Activated CD4-positive, alpha-beta T cell treated with anti-CD3 and anti-CD28 coated beads for 24 hours (primary cell): ENCODE results near the gene TDO2.
"Not testable (repeated sequence)": the region's sequence is repeated elsewhere in the genome, so short reads cannot be mapped to it uniquely, and the experiment has no call there.

ENCODE experiments used
- DNase-seq, 2 donors: peaks; one replicate each; pipeline ENCODE4 v3.0.0-alpha.2; 2020; ENCODE audit warnings: low read depth in 2 of 2

Gene TDO2

DNA sequence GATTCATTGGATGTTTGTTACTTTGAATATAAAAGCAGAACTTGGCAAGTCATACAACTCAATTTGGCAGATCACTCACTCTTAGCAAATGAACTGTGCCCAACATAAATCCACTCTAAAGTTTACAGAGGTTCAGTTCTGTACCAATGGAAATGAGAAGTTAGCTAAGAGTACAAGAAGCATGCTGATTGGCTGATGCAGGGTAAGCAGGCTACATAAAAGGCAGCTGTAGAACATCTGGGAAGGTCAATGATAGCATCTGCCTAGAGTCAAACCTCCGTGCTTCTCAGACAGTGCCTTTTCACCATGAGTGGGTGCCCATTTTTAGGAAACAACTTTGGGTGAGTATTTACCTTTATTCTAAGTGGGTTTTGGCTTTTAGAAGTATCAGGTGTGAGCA, at the start of gene TDO2:
TDO2 (plus strand) TSS at position 244 of the 400 bp plus-strand sequence; CDS start at position 307, 63 bp downstream.
- DNase-seq: no peak

GRCh38 chr4:155854582-155855226, 48.8 kb upstream of the TDO2 start:
- DNase-seq: no peak

- DNase-seq: no peak
Measured at GRCh38 chr4:155855897-155856296, 47.6 kb upstream of the TDO2 start.

GRCh38 chr4:155866177-155866576, 37.3 kb upstream of the TDO2 start, which contains the start of gene ASIC5:
ASIC5 (minus strand) TSS chr4:155866277; CDS start chr4:155866226, 51 bp downstream.
- no peak for DNase-seq

DNA sequence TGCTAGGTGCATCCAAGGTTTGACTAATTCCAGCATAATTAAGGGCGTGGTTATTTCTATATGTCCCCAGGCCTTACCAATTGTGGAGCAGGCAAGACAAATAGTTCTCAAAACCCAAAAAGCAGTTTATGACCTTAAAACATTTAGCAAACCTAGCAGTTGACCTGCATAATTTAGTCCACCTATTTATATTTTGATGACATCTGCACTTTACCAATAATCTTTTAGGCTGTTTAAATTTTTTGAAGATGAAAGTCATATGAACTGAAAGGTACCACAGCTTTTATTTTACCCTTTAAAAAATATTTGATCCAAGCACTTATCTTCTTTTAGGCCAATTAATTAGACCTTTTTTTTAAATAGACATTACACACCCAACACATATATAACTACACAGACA, 27.6 kb upstream of the TDO2 start:
- DNase-seq: no peak

- DNase-seq: no peak
Measured at GRCh38 chr4:155877971-155878370, 25.5 kb upstream of the TDO2 start.

- DNase-seq: no peak
Measured at GRCh38 chr4:155878611-155879010, 24.9 kb upstream of the TDO2 start.

DNA sequence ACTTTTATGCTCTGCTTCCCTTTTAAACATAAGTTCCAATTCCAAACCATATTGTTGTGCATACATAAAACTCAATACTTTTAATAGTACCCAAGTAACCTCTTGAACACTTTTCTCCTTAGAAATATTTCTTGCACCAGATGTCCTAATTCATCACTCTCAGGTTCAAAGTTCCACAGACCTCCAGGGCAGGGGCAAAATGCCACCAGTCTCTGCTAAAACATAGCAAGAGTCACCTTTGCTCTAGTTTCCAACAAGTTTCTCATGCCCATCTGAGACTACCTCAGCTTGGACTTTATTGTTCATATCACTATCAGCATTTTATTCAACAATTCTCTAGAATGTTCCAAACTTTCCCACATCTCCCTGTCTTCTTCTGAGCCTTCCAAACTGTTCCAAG, 23.7 kb upstream of the TDO2 start:
- no peak for DNase-seq

DNA sequence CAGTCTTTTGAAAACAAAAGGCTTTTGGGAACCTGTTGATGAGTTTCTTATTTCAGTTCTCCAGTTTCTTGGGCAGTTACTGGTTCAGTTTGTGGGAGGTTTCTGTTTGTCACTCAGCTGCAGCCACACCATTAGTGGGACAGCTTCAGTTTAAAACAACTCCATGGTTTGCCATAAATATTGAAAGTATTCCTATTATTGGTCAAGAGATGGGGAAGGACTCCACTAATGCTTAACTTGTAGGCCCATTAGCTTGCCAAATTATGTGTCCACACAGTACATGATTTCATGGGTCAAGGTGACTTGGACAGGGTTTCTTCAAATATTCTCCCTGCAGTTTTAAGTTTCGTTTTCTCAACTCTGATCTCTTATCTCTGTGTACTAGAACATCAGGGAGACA, 21.9 kb upstream of the TDO2 start:
- DNase-seq: no peak

- no peak for DNase-seq
Measured at GRCh38 chr4:155883895-155884294, 19.6 kb upstream of the TDO2 start.

DNA sequence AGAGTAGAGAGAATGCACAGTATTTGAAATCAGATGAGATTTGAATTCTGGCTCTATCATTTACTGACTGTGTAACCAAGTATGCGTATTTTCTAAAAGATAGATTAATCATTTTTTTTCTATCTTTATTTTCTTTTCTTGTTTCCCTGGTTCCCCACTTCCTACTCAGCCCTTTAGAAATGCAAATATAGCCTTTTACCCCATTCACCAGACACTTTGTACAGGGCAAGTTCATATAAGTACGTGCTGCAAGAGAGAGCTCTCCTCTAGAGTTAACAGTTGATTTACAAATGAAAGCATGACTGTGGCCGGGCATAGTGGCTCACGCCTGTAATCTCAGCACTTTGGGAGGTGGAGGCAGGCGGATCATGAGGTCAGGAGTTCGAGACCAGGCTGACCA, 17.8 kb upstream of the TDO2 start:
- DNase-seq: no peak

GRCh38 chr4:155887045-155887444, 16.5 kb upstream of the TDO2 start:
- DNase-seq: no peak

GRCh38 chr4:155887847-155888570, 15.5 kb upstream of the TDO2 start:
- no peak for DNase-seq

DNA sequence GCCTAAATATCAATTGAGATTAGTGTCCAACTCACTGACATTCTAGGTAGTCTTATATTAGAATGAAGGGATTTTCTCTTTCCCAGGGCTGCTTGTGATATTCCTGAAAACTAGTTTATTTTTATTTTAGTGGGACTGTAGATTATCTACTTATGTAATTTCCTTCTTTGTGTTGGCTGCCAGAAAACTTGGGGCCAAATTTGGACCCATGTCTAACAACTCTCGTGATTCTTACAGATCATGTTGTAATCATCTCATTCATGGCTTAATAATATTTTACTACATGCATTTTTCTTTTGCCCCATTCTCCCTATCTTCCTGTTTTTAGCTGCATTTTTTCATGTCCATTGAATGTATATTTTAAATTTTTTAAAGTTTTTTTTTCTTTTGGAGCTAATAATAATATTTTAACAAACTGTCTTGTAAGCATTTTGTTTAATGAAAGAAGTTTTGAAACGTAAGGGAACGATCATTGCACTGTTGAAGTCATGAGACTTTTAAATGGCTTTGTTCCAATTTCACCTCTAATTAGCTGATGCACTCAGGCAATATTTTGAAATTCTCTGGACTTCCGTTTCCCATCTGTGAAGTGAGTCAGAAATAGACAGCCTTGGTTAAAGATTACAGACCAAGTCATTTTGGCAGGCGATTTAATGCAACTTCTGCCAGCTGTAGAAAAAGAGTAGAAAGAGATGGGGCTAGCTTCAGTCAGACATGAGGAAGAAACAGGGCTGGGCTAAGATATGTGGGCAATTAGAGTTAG, 14.3 kb upstream of the TDO2 start:
- no peak for DNase-seq

DNA sequence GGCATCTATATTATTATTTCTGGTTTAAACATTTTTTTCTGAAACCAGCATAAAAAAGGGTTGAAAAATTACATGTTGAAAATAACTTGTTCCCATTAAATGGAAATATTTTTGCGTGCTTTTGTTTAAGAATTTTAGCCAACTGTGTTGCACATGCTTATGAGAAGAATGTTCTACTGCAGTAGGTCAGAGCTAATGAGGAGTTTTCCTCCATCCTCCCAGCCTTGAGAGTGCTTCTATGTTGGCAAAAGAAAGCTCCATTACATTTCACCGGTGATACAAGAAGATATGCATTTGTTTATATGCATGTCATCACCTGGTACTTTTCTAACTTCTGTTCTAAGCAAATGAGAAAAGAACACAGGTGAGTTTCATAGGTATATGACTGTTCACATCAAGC, 13.6 kb upstream of the TDO2 start:
- no peak for DNase-seq

- no peak for DNase-seq
Measured at GRCh38 chr4:155891058-155891457, 12.4 kb upstream of the TDO2 start.

- not testable (repeated sequence) for DNase-seq
Measured at GRCh38 chr4:155898371-155898770, 5.1 kb upstream of the TDO2 start.

- no peak for DNase-seq
Measured at GRCh38 chr4:155899891-155900290, 3.6 kb upstream of the TDO2 start.

DNA sequence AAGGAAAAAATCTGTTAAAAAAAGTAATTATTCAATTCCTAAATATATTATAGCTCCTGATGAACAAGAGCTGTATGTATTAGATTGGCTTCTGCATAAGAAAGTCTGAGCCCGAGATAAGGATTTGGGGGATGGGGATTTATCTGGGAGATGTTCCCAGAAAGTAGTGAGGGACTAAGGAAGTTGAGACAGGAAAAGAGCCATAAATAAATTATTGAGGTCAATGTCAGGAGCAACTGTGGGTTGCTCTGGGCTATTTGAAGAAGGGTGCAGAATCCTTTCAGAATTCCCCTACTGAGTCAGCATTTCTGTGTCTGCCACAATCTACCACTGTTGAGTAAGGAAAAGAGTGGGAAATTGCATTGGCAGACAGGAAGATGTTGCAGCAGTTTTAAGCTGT, 3.1 kb upstream of the TDO2 start:
- DNase-seq: no peak

GRCh38 chr4:155901013-155901412, 2.5 kb upstream of the TDO2 start:
- no peak for DNase-seq

DNA sequence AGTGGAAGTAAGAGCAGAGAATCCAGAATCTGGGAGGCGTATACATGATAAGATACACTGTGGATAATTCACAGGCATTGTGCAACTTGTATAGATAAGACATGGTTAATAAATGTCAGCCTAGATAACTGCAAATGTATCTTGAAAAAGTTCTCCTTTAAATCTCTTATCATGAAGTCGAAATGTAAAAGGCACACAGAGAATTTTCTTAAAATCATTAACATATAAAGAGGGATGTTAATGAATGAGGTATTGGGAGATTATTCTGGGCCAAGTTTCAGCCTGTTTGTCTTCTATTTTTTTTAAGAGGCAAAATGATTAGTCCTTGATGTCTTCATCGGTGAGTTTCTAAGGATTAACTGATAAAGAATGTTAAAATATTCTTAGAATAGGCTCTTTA, 835 bp downstream of the TDO2 start:
- DNase-seq: no peak

DNA sequence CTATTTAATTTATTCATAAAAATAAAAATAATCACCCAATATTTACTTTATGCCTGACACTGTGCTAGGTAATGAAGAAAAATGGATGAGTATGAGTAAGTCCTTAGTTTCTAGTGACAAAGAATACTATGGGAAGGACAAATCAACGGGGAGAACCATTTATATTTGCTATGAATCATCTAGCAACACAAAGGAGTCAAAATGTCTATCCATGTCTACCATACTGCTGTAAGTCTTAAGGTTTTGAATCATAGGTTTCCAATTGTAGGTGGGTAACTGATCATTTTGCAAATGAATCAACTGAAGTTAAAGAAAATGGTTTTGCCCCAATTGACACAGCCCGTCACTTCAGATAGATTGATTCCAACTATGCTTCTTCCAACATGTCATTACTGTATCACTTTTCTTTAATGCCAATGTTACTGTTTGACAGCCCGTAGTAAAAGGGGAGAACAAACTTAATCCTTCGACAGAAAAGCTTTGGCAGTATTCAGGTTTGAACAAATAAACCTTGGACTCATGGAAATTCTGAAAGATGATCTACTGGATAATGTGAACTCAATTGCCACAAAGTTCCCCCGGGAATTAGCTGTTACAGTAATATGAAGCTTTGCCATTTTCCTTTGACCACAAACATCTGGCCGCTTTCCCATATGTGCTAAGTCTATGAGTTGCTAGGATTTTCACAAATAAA, 3.2 kb downstream of the TDO2 start:
- DNase-seq: no peak
